K562 (cell line): ENCODE results near the gene PCK2. TPM values are rescaled to one million over a fixed set of nuclear protein-coding genes. Genes with fewer than 3 reads are reported as not detected.

ENCODE experiments used
- ATAC-seq: fragments of 200-7000 bp; cut with Tn5 transposase; 3 replicates; pipeline ENCODE4 v1.9.1; 2020; ENCODE audit warnings: moderate library complexity
- BruUV-seq: library from RNA; stranded (reverse); fragments of 400-500 nt; replicated peaks from 2 replicates; lab custom pipeline; 2021; lab: Mats Ljungman, UMichigan
- CTCF ChIA-PET: fragments of 300-600 bp; formaldehyde crosslinking; extraction: SDS; loops from one replicate; lab custom pipeline; 2021; ENCODE audit warnings: low intra/inter-chr PET ratio; lab: Yijun Ruan, JAX
- POLR2A ChIA-PET: fragments of 300-600, 350-650 bp; sonication (Branson Sonifier 250); formaldehyde crosslinking; extraction: SDS; loops from one replicate; lab custom pipeline; 2021; ENCODE audit warnings: antibody characterized with exemption, inconsistent platforms; lab: Yijun Ruan, JAX
- DNase-seq, 4 experiments: peaks; one replicate each; pipeline versions ENCODE4 v3.0.0 to v3.0.0-alpha.2; 2011 to 2018; ENCODE audit warnings: low spot score in 3 of 4, mixed read lengths in 3 of 4; ENCODE audit errors: extremely low read depth in 1 of 4
- FAIRE-seq: peaks from 2 replicates; lab custom pipeline; 2011; peaks lifted over from hg19 to GRCh38; lab: Jason Lieb, UNC
- H2AFZ ChIP-seq: 2 replicates; pipeline ENCODE4 v1.6.0; 2011; ENCODE audit warnings: low read depth, low read length, control low read depth, inconsistent platforms
- H3K27ac ChIP-seq: fragments of 200-600 bp; 3 replicates; pipeline ENCODE4 v1.8.0; 2011; ENCODE audit warnings: low read depth, mild to moderate bottlenecking, control low read depth, inconsistent platforms, low read length, moderate library complexity, mixed read lengths; ENCODE audit errors: extremely low read depth
- H3K27me3 ChIP-seq, 2 experiments: fragments of 300-600 bp in 1 of 2; 2 replicates in 1 of 2; 3 replicates in 1 of 2; pipeline versions ENCODE4 v1.6.0 to v1.8.0; 2011; ENCODE audit warnings: inconsistent platforms in 2 of 2, low read length in 2 of 2, mild to moderate bottlenecking in 1 of 2, mixed read lengths in 1 of 2, moderate library complexity in 1 of 2; ENCODE audit not compliant: control insufficient read depth in 2 of 2, insufficient read depth in 2 of 2
- H3K36me3 ChIP-seq: fragments of 300-600 bp; 3 replicates; pipeline ENCODE4 v1.8.0; 2011; ENCODE audit warnings: mild to moderate bottlenecking, low read length, inconsistent platforms; ENCODE audit not compliant: control insufficient read depth, insufficient read depth
- H3K4me1 ChIP-seq, 2 experiments: fragments of 200-600 bp in 1 of 2; replicated peaks in 1 of 2; 2 replicates in 1 of 2; 3 replicates in 1 of 2; pipeline versions ENCODE4 v1.5.1 to v1.8.0; 2011; ENCODE audit warnings: inconsistent platforms in 2 of 2, low read length in 2 of 2, mild to moderate bottlenecking in 1 of 2, mixed read lengths in 1 of 2, moderate library complexity in 1 of 2; ENCODE audit not compliant: control insufficient read depth in 2 of 2, insufficient read depth in 2 of 2
- H3K4me2 ChIP-seq: 2 replicates; pipeline ENCODE4 v1.6.1; 2011; ENCODE audit warnings: low read length, control low read depth, inconsistent platforms, mixed read lengths; ENCODE audit not compliant: insufficient read depth
- H3K4me3 ChIP-seq: fragments of 200-600 bp; sonication (generic), shearing (Covaris generic); 2 replicates; pipeline ENCODE4 v1.5.1; 2016; ENCODE audit warnings: control low read depth, inconsistent platforms
- H3K79me2 ChIP-seq: fragments of 200-600 bp; 3 replicates; pipeline ENCODE4 v1.8.0; 2011; ENCODE audit warnings: low read length, inconsistent platforms; ENCODE audit not compliant: control insufficient read depth, insufficient read depth
- H3K9ac ChIP-seq, 2 experiments: 2 replicates each; pipeline versions ENCODE4 v1.6.0 to v1.6.1; 2011; ENCODE audit warnings: low read depth in 2 of 2, low read length in 2 of 2, control low read depth in 1 of 2, inconsistent platforms in 1 of 2, mild to moderate bottlenecking in 1 of 2, mixed read lengths in 1 of 2; ENCODE audit not compliant: insufficient read depth in 1 of 2
- H3K9me1 ChIP-seq: one replicate; pipeline ENCODE4 v1.6.0; 2011; ENCODE audit warnings: inconsistent platforms, mild to moderate bottlenecking, low read length, moderate library complexity; ENCODE audit not compliant: control insufficient read depth, insufficient read depth
- H3K9me3 ChIP-seq: replicated peaks from 2 replicates; pipeline ENCODE4 v1.5.1; 2011; ENCODE audit warnings: low read depth, low read length, inconsistent platforms; ENCODE audit not compliant: control insufficient read depth, insufficient read depth
- H4K20me1 ChIP-seq: replicated peaks from 2 replicates; pipeline ENCODE4 v1.6.1; 2011; ENCODE audit warnings: low read length, inconsistent platforms, mixed read lengths; ENCODE audit not compliant: control insufficient read depth, insufficient read depth
- ARID3A ChIP-seq: IDR thresholded peaks from 2 replicates; pipeline ENCODE4 v1.6.1; 2012; ENCODE audit warnings: low read depth, low read length, improper control_type of control experiment, borderline replicate concordance
- CREBBP ChIP-seq: IDR thresholded peaks from one replicate; pipeline ENCODE4 v1.6.1; 2012; ENCODE audit warnings: low read depth, mild to moderate bottlenecking, control low read depth, inconsistent platforms, low read length
- HLTF ChIP-seq: fragments of 450-650 bp; IDR thresholded peaks from 2 replicates; pipeline ENCODE4 v1.6.1; 2016
- MNT ChIP-seq, 2 experiments: fragments of 450-650 bp; conservative IDR thresholded peaks; 2 replicates each; pipeline ENCODE4 v1.6.1; 2017; ENCODE audit warnings: mild to moderate bottlenecking in 2 of 2, moderate library complexity in 2 of 2
- WGBS: fragments of 100-300 bp; shearing (Covaris generic); methylation state at CpG from one replicate; pipeline ENCODE4 v1.1.6; 2016; ENCODE audit warnings: low coverage, mixed read lengths; ENCODE audit not compliant: insufficient coverage; ENCODE audit errors: missing lambda C conversion rate; 5-methylcytosine and 5-hydroxymethylcytosine counted together
- in situ Hi-C: fragments of 300-500 bp; cut with MboI; formaldehyde crosslinking; loops from 4 replicates; pipeline ENCODE4 v1.15.0; 2018; ENCODE audit warnings: inconsistent platforms, mixed read lengths
- intact Hi-C: fragments of 100-400 bp; cut with micrococcal nuclease; formaldehyde crosslinking; loops from 2 replicates; pipeline ENCODE4 v1.14.2; 2022
- polyA plus RNA-seq, 8 experiments: library from polyadenylated mRNA; depleted of rRNA in 4 of 8; stranded (reverse) in 5 of 8; unstranded in 3 of 8; fragments of >200 nt; fragmentation: Nextera tagmentation in 2 of 8; fragmentation: Illumina TruSeq in 1 of 8; extraction: Ambion mirVana in 2 of 8; extraction: Trizol in 1 of 8; gene quantifications; 2 replicates each; pipeline versions ENCODE4 v1.2.1 to v1.2.3, GENCODE V29; 2011 to 2014; ENCODE audit warnings: inconsistent platforms in 1 of 8, missing spikeins in 1 of 8
- total RNA-seq, 7 experiments: library from RNA; depleted of rRNA in 6 of 7; stranded (reverse); fragments of >200 nt in 6 of 7; fragmentation: Illumina TruSeq in 2 of 7; extraction: Trizol in 2 of 7; gene quantifications; 2 replicates each; pipeline versions ENCODE4 v1.2.1 to v1.2.3, GENCODE V29; 2011 to 2021; ENCODE audit warnings: low replicate concordance in 1 of 7

The PCK2 gene
- total and polyA plus RNA-seq, 9 of the 15 experiments (the other 6 are each of a cell fraction or from before 2014, with no cell fraction given): 3.3 to 60.9 (median 30.4) TPM

- CTCF ChIA-PET: interaction anchor here (1.5 kb wide), 1 partner anchor 96 kb away, joined by 6 read pairs; no protein-coding TSS in a partner anchor
- Histone ChIP-seq H3K4me2 (no peak overlapping the region), H3K4me1 (peaks cover 0 to 8% of the 10 kb centered on the region in 2 experiments; a peak in 3 of 5 replicates), H4K20me1 (no peaks in the 10 kb centered on the region), H3K4me3 (no peak overlapping the region), H3K27ac (no peak overlapping the region), H3K79me2 (peaks cover under 1% of the 10 kb centered on the region; the same call in 1 of the 3 replicates), H3K9me3 (no peaks in the 10 kb centered on the region), H2AFZ (no peak overlapping the region), H3K9ac (no peak overlapping the region), H3K9me1 (no peaks in the 10 kb centered on the region), H3K36me3 (no peaks in the 10 kb centered on the region), H3K27me3 (no peaks in the 10 kb centered on the region)
- ATAC-seq (no peak), FAIRE-seq (no peak), DNase-seq (no peak)
- TF ChIP-seq CREBBP (no peak), HLTF (no peak), MNT (conservative IDR thresholded peaks at IDR 0.05) (no peak), ARID3A (no peak)
- BruUV-seq: no TSS peak
- POLR2A ChIA-PET: interaction anchor here (1.3 to 1.5 kb wide), 3 partner anchors 15 to 41 kb away, joined by 3 to 4 read pairs (median 4); no protein-coding TSS in a partner anchor
- intact Hi-C loops (no loop called here), in situ Hi-C loops (no loop called here)
- WGBS: 83% methylated on average over 8 of the region's 9 CpGs
Observed at GRCh38 chr14:24110060-24110459, 15.9 kb downstream of the PCK2 start.
